SK-N-SH treated with all-trans-retinoic acid at 6 μM for 48 hours (cell line): ENCODE measurements around the gene MYOCD.

Source experiments
- ATAC-seq: fragments of 200-7000 bp; cut with Tn5 transposase; 3 replicates; pipeline ENCODE4 v1.9.1; 2020; ENCODE audit warnings: mild to moderate bottlenecking, moderate library complexity
- ARNTL ChIP-seq: fragments of 450-650 bp; formaldehyde crosslinking; IDR thresholded peaks from 2 replicates; pipeline ENCODE4 v1.5.0; 2020; ENCODE audit warnings: low read depth, mild to moderate bottlenecking, moderate library complexity, borderline replicate concordance
- BACH2 ChIP-seq: fragments of 250-450 bp; sonication (Bioruptor Pico); IDR thresholded peaks from 2 replicates; pipeline ENCODE4 v1.9.0; 2021; ENCODE audit warnings: mild to moderate bottlenecking, borderline replicate concordance
- CSDC2 ChIP-seq: fragments of 250-450 bp; sonication (Bioruptor Pico); IDR thresholded peaks from 2 replicates; pipeline ENCODE4 v1.5.0; 2020; ENCODE audit warnings: mild to moderate bottlenecking, moderate library complexity
- GLIS3 ChIP-seq: fragments of 250-450 bp; sonication (Bioruptor Pico); IDR thresholded peaks from 2 replicates; pipeline ENCODE4 v1.5.0; 2020; ENCODE audit warnings: mild to moderate bottlenecking, moderate library complexity
- ISL1 ChIP-seq: fragments of 250-450 bp; sonication (Bioruptor Pico); IDR thresholded peaks from 2 replicates; pipeline ENCODE4 v2.1.2; 2022; ENCODE audit warnings: mild to moderate bottlenecking, moderate library complexity
- OSR1 ChIP-seq: fragments of 250-450 bp; sonication (Bioruptor Pico); IDR thresholded peaks from 2 replicates; pipeline ENCODE4 v1.8.0; 2022; ENCODE audit warnings: moderate library complexity, mild to moderate bottlenecking, inconsistent platforms
- PPARA ChIP-seq: fragments of 250-450 bp; sonication (Bioruptor Pico); IDR thresholded peaks from 2 replicates; pipeline ENCODE4 v1.5.0; 2020; ENCODE audit warnings: mild to moderate bottlenecking, borderline replicate concordance
- RARB ChIP-seq: fragments of 250-450 bp; sonication (Bioruptor Pico); IDR thresholded peaks from 2 replicates; pipeline ENCODE4 v1.8.0; 2021; ENCODE audit warnings: mild to moderate bottlenecking, moderate library complexity
- SNAI2 ChIP-seq: fragments of 250-450 bp; sonication (Bioruptor Pico); IDR thresholded peaks from 2 replicates; pipeline ENCODE4 v1.5.0; 2020; ENCODE audit warnings: mild to moderate bottlenecking, moderate library complexity
- TCF4 ChIP-seq: fragments of 250-450 bp; sonication (Bioruptor Pico); IDR thresholded peaks from 2 replicates; pipeline ENCODE4 v1.8.0; 2021; ENCODE audit warnings: mild to moderate bottlenecking, moderate library complexity, borderline replicate concordance
- TOX ChIP-seq: fragments of 250-450 bp; sonication (Bioruptor Pico); IDR thresholded peaks from 2 replicates; pipeline ENCODE4 v1.8.0; 2021; ENCODE audit warnings: mild to moderate bottlenecking, moderate library complexity, borderline replicate concordance
- ZC3H10 ChIP-seq: fragments of 250-450 bp; sonication (Bioruptor Pico); IDR thresholded peaks from 2 replicates; pipeline ENCODE4 v1.5.1; 2021; ENCODE audit warnings: mild to moderate bottlenecking, moderate library complexity
- ZFP3 ChIP-seq: fragments of 250-450 bp; sonication (Bioruptor Pico); IDR thresholded peaks from 2 replicates; pipeline ENCODE4 v1.5.0; 2020; ENCODE audit warnings: mild to moderate bottlenecking, moderate library complexity
- ZFP30 ChIP-seq: fragments of 450-650 bp; formaldehyde crosslinking; IDR thresholded peaks from 2 replicates; pipeline ENCODE4 v1.5.0; 2022; ENCODE audit warnings: mild to moderate bottlenecking, moderate library complexity
- ZNF565 ChIP-seq: fragments of 450-650 bp; formaldehyde crosslinking; conservative IDR thresholded peaks from 2 replicates; pipeline ENCODE4 v1.5.0; 2020; ENCODE audit warnings: low read depth, mild to moderate bottlenecking, moderate library complexity
- ZNF70 ChIP-seq: fragments of 450-650 bp; formaldehyde crosslinking; IDR thresholded peaks from 2 replicates; pipeline ENCODE4 v1.5.0; 2020; ENCODE audit warnings: mild to moderate bottlenecking, moderate library complexity
- ZNF8 ChIP-seq: fragments of 450-650 bp; formaldehyde crosslinking; IDR thresholded peaks from 2 replicates; pipeline ENCODE4 v1.5.0; 2020; ENCODE audit warnings: mild to moderate bottlenecking, moderate library complexity
- TF ChIP-seq, protein P1 (sequence below): fragments of 250-450 bp; sonication (Bioruptor Pico); IDR thresholded peaks from 2 replicates; pipeline ENCODE4 v1.5.1; 2020; ENCODE audit warnings: low read depth, mild to moderate bottlenecking, moderate library complexity
- TF ChIP-seq, protein P2 (sequence below): fragments of 250-450 bp; sonication (Bioruptor Pico); IDR thresholded peaks from 2 replicates; pipeline ENCODE4 v1.5.1; 2021; ENCODE audit warnings: mild to moderate bottlenecking, moderate library complexity
- TF ChIP-seq, protein P3 (sequence below): fragments of 250-450 bp; sonication (Bioruptor Pico); IDR thresholded peaks from 2 replicates; pipeline ENCODE4 v1.8.0; 2020; ENCODE audit warnings: mild to moderate bottlenecking, moderate library complexity, borderline replicate concordance
- TF ChIP-seq, protein P4 (sequence below): fragments of 250-450 bp; sonication (Bioruptor Pico); IDR thresholded peaks from 2 replicates; pipeline ENCODE4 v1.8.0; 2021; ENCODE audit warnings: low read depth, mild to moderate bottlenecking, moderate library complexity, borderline replicate concordance
- TF ChIP-seq, protein P5 (sequence below): fragments of 250-450 bp; sonication (Bioruptor Pico); IDR thresholded peaks from 2 replicates; pipeline ENCODE4 v1.5.0; 2020; ENCODE audit warnings: mild to moderate bottlenecking, moderate library complexity

MYOCD gene

DNA sequence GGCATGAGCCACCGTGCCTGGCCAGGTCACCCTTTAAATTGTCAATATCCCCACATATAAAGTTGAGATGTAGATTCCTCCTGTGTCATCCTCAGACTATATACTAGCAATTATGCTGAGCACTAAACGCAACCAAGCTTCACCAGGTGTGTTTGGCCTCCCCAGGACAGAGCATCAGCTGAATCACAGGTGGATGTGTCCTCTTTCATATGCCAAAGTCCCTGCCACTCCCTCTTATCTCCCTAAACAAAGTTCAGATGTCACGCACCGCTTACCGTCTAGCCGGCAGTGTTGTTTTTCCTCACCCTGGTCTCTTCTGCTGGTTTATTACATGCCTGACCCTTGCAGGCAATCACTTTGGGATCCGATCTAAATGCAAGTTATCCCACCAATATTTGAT, 79.8 kb downstream of the MYOCD start:
- no peak for ATAC-seq
- TF ChIP-seq OSR1 (CRISPR knock-in tag) (no peak), CSDC2 (CRISPR knock-in tag) (no peak)
- TF ChIP-seq, protein P1, sequence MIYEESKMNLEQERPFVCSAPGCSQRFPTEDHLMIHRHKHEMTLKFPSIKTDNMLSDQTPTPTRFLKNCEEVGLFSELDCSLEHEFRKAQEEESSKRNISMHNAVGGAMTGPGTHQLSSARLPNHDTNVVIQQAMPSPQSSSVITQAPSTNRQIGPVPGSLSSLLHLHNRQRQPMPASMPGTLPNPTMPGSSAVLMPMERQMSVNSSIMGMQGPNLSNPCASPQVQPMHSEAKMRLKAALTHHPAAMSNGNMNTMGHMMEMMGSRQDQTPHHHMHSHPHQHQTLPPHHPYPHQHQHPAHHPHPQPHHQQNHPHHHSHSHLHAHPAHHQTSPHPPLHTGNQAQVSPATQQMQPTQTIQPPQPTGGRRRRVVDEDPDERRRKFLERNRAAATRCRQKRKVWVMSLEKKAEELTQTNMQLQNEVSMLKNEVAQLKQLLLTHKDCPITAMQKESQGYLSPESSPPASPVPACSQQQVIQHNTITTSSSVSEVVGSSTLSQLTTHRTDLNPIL (CRISPR knock-in tag) = no peak

DNA sequence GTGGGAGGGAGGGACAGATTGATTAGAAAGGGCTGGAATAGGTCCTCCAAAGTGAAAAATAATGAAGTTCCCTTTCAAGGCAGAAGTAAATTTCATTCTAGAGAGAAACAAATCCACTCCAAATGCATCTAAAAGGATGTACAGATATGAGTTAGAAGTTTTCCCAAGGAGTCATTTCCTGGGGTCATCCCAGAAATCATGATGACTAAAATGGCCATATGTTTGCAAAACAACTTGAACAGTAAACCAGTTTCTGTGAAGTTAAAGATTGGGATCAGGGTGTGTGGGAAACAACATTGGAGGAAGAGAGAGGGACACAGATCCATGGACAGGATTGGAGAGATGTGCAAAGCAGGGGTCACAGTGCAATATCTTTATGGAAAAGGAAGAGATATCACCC, 91.1 kb downstream of the MYOCD start:
- ATAC-seq = no peak
- TF ChIP-seq, protein P2, sequence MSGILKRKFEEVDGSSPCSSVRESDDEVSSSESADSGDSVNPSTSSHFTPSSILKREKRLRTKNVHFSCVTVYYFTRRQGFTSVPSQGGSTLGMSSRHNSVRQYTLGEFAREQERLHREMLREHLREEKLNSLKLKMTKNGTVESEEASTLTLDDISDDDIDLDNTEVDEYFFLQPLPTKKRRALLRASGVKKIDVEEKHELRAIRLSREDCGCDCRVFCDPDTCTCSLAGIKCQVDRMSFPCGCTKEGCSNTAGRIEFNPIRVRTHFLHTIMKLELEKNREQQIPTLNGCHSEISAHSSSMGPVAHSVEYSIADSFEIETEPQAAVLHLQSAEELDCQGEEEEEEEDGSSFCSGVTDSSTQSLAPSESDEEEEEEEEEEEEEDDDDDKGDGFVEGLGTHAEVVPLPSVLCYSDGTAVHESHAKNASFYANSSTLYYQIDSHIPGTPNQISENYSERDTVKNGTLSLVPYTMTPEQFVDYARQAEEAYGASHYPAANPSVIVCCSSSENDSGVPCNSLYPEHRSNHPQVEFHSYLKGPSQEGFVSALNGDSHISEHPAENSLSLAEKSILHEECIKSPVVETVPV (CRISPR knock-in tag) = no peak
- TF ChIP-seq TOX (CRISPR knock-in tag) = no peak
- no peak for TF ChIP-seq TCF4 (CRISPR knock-in tag)
- no peak for TF ChIP-seq ZFP3 (CRISPR knock-in tag)
- TF ChIP-seq, protein P3, sequence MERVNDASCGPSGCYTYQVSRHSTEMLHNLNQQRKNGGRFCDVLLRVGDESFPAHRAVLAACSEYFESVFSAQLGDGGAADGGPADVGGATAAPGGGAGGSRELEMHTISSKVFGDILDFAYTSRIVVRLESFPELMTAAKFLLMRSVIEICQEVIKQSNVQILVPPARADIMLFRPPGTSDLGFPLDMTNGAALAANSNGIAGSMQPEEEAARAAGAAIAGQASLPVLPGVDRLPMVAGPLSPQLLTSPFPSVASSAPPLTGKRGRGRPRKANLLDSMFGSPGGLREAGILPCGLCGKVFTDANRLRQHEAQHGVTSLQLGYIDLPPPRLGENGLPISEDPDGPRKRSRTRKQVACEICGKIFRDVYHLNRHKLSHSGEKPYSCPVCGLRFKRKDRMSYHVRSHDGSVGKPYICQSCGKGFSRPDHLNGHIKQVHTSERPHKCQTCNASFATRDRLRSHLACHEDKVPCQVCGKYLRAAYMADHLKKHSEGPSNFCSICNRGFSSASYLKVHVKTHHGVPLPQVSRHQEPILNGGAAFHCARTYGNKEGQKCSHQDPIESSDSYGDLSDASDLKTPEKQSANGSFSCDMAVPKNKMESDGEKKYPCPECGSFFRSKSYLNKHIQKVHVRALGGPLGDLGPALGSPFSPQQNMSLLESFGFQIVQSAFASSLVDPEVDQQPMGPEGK (CRISPR knock-in tag) = no peak
- no peak for TF ChIP-seq BACH2 (CRISPR knock-in tag)
- TF ChIP-seq ZNF70 (CRISPR knock-in tag) = no peak
- TF ChIP-seq, protein P1 (CRISPR knock-in tag) = no peak
- no peak for TF ChIP-seq ISL1
- TF ChIP-seq, protein P4, sequence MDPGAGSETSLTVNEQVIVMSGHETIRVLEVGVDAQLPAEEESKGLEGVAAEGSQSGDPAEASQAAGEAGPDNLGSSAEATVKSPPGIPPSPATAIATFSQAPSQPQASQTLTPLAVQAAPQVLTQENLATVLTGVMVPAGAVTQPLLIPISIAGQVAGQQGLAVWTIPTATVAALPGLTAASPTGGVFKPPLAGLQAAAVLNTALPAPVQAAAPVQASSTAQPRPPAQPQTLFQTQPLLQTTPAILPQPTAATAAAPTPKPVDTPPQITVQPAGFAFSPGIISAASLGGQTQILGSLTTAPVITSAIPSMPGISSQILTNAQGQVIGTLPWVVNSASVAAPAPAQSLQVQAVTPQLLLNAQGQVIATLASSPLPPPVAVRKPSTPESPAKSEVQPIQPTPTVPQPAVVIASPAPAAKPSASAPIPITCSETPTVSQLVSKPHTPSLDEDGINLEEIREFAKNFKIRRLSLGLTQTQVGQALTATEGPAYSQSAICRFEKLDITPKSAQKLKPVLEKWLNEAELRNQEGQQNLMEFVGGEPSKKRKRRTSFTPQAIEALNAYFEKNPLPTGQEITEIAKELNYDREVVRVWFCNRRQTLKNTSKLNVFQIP (CRISPR knock-in tag) = no peak

DNA sequence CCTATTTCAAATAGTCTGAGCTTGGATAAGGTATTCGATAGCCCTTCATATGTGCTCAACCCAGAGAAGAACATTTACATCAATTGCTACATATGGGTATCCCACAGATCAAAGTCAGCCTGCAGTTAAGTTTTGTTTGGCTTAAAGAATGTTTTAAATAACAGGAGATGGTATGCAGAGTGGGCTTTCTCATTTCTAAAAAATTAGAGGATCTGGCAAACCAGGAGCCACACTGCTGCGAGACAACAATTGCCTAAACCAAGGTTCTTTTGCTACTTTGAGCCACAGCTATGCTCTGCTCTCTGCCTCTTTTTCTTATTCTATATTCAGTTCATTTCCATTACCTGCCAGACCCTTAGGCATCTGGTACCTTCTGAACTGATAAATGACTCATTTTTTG, 93.4 kb downstream of the MYOCD start:
- ATAC-seq = no peak
- no peak for TF ChIP-seq PPARA (CRISPR knock-in tag)
- no peak for TF ChIP-seq ARNTL
- TF ChIP-seq RARB (CRISPR knock-in tag) = no peak
- TF ChIP-seq, protein P3 (CRISPR knock-in tag) = no peak
- no peak for TF ChIP-seq SNAI2 (CRISPR knock-in tag)
- TF ChIP-seq TOX (CRISPR knock-in tag) = no peak
- no peak for TF ChIP-seq ZFP3 (CRISPR knock-in tag)
- no peak for TF ChIP-seq ISL1
- TF ChIP-seq ZNF565 (CRISPR knock-in tag) = no peak
- TF ChIP-seq GLIS3 = no peak
- TF ChIP-seq ZC3H10 (CRISPR knock-in tag) = no peak
- TF ChIP-seq ZFP30 = no peak
- no peak for TF ChIP-seq ZNF8 (CRISPR knock-in tag)
- no peak for TF ChIP-seq CSDC2 (CRISPR knock-in tag)
- TF ChIP-seq, protein P5, sequence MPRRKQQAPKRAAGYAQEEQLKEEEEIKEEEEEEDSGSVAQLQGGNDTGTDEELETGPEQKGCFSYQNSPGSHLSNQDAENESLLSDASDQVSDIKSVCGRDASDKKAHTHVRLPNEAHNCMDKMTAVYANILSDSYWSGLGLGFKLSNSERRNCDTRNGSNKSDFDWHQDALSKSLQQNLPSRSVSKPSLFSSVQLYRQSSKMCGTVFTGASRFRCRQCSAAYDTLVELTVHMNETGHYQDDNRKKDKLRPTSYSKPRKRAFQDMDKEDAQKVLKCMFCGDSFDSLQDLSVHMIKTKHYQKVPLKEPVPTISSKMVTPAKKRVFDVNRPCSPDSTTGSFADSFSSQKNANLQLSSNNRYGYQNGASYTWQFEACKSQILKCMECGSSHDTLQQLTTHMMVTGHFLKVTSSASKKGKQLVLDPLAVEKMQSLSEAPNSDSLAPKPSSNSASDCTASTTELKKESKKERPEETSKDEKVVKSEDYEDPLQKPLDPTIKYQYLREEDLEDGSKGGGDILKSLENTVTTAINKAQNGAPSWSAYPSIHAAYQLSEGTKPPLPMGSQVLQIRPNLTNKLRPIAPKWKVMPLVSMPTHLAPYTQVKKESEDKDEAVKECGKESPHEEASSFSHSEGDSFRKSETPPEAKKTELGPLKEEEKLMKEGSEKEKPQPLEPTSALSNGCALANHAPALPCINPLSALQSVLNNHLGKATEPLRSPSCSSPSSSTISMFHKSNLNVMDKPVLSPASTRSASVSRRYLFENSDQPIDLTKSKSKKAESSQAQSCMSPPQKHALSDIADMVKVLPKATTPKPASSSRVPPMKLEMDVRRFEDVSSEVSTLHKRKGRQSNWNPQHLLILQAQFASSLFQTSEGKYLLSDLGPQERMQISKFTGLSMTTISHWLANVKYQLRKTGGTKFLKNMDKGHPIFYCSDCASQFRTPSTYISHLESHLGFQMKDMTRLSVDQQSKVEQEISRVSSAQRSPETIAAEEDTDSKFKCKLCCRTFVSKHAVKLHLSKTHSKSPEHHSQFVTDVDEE (CRISPR knock-in tag) = no peak
- TF ChIP-seq, protein P4 (CRISPR knock-in tag) = no peak
- no peak for TF ChIP-seq OSR1 (CRISPR knock-in tag)
- TF ChIP-seq ZNF70 (CRISPR knock-in tag) = no peak
- TF ChIP-seq, protein P2 (CRISPR knock-in tag) = no peak
